Stimulated activated CD8-positive, alpha-beta memory T cell treated with anti-CD3 and anti-CD28 coated beads, Interleukin-4, amount 100 ng/mL, for 4 hours (primary cell): ENCODE data around the gene HES7.

Experiments
- DNase-seq, 2 donors: peaks; one replicate each; pipeline ENCODE4 v3.0.0-alpha.2; 2020; ENCODE audit warnings: low read depth in 2 of 2, low spot score in 1 of 2

HES7 gene

DNA sequence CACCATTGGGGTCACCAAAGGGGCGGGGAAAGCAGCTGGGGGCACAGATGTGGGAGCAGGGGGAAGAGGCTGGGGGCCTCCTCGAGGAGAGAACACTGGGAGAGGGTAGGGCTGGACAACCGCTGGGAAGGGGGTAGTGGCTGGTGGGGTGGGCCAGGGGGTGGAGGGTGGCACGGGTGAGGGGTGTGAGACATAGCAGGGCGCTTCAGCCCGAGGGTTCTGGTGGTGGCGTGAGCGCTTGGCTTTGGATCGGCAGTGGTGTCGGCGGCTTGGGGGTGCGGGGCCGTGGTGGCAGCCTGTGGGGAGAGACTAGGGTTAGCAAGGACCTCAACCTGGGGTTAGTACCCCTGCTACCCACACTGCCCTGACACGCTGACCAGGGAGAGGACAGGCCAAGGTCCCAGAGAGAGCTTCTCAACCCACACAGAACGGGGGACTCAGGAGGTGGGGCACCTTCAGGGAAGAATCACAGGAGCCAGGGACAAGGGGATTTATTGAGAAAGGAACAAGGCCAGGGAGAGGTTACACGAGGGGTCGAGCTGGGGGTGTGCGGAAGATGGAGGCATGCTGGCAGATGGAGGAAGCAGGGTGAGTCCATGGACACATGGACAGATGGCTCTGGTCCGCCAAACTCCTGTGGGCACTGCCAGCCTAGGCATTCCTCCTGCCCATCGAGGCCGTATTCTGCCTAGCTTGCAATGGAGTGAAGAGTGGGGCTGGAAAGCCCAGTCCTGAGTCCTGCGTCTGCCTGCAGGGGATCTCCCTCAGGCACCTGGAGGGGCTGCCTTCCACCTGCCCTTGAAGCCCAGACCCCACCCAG lies 19.9 kb upstream of the HES7 start:
- no peak for DNase-seq

DNA sequence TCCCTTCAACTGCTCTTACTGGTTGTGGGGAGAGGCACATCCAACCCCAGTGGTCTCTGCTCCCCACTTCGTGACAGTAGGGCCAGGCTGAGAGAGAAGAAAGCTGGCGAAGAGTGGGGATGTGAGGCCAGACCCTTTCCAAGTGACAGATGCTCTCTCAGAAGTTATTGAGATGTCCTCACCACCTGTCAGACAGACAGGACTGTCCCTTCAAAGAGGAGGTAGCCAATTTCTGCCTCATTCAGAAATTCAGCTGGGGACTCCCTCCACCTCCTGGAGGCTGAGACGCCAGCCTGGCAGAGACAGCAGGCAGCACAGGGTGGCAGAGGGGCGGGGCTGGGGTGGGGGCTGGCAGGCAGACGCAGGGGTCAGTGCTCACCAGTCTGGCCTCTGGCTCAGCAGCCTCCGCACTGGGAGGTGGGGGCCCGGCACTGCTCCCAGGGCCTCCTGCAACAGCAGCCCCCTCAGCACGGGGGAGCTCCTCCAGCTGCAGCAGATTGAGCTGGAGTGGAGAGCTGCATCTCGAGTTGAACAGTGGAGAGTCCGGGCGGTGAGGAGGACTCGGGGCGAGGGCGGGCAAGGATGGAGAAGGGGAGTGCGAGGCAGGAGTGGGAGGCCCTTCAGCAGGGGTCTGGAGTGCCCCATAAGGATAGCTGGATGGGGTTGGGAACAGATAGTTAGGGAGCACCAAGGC lies 19.1 kb upstream of the HES7 start:
- no peak for DNase-seq

DNA sequence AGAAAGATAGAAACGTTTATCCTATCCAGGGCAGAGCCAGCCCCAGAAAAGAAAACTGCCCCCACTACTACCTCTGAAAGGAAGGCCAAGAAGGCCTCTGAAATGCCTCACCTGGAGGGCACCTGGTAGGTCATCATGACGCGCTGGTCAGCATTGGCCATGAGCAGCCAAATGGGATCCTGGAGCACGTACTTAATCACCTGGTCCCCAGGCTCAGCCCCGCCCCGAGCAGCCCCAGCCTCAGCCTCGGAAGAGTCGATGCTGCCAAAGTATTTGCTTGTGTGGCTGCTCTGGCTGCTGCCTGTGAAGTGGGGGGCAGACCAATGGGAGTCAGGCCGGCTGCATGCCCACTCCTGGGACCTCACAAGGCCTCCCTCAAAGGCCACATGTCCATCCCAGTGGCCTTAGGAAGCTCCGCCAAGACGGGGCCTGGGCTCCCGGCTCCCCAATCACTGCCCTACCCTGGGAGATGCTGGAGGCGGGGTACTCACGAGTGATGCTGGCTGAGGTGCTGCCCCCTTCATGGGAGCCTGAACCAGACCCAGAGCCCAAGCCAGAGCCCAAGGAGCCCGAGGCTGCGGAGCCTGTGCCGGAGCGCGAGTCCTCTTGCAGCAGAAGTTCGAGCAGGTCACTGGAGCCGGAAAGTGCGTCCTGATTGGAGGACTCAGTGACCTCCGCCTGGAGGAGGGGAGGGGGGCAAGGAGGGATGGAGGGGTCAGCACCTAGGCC lies 18.4 kb upstream of the HES7 start:
- no peak for DNase-seq

DNA sequence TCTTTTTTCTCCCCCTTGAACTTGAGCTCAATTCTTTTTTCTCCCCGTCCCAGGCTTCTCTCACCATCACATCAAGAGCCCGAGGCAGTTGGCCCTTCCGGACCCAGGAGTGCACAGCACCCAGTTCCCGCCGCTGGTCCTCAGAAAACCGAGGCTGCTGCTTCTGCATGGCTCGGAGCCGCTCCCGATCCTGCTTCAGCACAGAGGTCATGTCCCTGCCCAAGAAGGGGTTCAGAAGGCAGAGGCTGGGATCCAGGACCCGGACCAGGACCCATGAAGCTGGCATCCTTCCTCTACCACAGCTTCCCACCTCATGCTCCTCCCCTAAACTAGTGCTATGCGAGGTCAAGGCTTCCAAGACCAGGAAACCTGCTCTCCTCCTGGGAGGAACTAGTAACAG lies 17.8 kb upstream of the HES7 start:
- no peak for DNase-seq

- DNase-seq: no peak
Measured at GRCh38 chr17:8141045-8141444, 17.1 kb upstream of the HES7 start.

- no peak for DNase-seq
Measured at GRCh38 chr17:8140065-8141029, 16.4 kb upstream of the HES7 start.

- DNase-seq: peak; percentile 89 to 91
Measured at GRCh38 chr17:8138672-8139371, 14.9 kb upstream of the HES7 start.

DNA sequence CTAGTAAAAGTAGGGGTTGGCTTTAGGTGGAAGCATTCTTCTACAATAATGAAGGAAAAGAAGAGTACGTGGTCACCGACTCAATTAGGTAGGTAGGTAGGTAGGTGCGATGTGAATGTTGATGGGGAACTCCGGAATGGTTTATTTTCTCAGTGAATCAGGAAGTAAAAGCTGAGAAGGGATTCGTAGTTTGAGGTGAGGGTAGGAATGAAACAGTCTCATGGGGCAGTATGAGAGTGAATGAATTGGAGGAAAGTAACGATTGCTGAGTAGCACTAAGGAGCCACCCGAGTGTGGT lies 14.4 kb upstream of the HES7 start:
- no peak for DNase-seq

DNA sequence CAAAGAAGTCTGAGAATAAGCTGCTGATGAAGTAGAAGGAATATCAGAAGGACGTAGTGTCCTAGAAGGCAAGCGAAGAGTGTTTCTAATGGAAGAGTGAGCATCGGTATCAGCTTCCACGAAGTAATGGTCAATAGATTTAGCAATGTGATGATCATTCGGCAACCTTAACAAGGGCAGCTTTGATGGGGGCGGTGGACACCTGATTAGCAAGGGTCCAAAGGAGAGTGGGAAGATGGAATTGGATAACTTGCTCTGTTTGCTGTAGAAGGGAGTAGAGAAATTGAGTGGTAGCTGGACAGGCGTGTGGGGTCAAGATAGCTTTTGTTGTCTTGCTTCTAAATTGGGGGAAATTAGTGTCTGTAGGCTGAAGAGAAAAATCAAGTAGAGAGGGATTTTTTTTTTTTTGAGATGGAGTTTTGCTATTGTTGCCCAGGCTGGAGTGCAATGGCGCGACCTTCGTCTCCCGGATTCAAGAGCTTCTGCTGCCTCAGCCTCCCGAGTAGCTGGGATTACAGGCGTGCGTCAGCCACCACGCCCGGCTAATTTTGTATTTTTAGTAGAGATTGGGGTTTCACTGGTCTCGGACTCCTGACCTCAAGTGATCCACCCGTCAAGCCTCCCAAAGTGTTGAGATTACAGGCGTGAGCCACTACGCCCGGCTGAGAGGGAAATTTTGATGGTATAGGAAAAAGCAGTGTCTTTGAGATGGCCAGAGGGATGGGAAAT lies 13.9 kb upstream of the HES7 start:
- no peak for DNase-seq

DNA sequence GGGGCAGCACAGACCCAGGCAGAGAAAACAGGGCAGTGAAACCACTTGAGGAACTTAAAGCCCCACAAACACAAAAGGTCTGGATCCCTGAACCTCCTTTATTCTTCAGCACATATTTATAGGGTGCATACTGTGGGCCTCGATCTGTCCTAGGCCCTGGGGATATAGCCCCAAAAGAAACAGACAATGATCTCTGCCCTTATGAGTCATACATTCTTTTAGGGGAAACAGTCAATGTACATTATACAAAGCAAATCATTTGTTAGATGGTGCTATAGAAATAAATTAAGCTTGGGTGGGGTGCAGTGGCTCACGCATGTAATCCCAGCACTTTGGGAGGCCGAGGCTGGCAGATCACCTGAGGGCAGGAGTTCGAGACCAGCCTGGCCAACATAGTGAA lies 10.0 kb upstream of the HES7 start:
- no peak for DNase-seq

DNA sequence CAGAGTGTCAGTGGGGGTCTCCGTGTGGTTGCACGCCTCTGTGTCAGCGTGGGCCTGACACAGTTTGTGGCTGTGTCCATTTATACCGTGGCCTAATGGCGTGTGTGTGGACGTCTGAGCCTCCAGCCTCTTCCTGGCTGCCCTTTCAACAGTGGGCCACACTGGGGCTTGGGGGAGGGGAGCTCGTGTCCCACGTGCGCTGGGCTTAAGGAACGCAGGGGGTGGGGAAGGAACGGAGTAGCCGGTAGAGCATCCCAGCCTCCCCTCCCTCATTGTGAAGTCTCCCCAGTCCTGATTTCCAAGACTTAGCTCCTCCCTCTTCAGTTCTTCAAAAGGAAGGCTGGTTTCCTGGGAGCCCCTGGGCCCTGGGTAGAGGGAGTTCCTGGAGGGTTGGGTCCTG lies 9.5 kb upstream of the HES7 start:
- no peak for DNase-seq

DNA sequence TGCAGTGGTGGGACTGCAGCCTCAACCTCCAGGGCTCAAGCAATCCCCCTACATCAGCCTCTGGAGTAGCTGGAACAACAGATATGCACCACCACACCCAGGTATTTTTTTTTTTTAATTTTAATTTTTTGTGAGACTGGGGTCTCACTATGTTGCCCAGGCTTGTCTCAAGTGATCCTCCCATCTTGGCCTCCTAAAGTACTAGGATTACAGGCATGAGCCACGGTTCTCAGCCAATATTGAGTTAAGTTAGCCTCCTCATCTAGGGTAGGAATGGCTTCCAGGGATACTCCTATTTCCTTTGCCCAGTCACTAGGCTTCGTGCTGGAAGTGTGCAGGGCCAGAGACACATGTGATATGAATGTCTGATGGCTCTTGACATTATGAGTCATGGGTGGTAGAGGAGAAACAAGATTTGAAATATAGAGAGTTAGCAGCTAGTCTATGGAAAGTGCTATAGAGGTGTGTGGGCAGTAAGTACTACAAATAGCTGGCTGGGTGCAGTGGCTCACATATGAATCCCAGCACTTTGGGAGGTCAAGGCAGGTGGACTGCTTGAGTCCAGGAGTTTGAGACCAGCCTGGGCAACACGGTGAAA lies 8.0 kb upstream of the HES7 start:
- DNase-seq: no peak

DNA sequence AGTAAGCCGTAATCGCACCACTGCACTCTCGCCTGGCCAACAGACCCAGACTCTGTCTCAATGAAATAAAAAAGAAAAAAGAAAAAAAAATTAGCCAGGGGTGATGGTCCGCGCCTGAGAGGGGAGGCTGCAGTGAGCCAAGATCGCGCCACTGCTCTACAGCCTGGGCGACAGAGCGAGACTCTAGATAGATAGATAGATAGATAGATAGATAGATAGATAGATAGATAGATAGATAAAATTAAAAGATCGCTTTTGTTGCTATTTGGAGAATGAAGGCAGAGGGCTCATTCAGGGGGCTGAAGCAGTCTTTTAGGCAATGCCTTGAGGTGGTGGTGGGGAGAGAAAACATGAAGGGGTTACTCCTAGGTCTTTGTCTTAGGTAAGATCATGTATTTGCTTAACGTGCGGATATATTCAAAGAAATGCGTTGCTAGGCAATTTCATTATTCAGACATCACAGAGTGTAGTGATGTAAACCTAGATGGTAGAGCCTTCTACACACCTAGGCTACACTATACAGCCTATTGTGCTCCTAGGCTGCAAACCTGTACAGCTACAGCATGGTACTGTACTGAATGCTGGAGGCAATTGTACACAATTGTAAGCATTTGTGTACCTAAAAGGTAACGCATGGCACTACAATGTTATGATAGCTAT lies 4.3 kb upstream of the HES7 start:
- DNase-seq: no peak

GRCh38 chr17:8126491-8127066 lies 2.7 kb upstream of the HES7 start:
- DNase-seq: no peak

DNA sequence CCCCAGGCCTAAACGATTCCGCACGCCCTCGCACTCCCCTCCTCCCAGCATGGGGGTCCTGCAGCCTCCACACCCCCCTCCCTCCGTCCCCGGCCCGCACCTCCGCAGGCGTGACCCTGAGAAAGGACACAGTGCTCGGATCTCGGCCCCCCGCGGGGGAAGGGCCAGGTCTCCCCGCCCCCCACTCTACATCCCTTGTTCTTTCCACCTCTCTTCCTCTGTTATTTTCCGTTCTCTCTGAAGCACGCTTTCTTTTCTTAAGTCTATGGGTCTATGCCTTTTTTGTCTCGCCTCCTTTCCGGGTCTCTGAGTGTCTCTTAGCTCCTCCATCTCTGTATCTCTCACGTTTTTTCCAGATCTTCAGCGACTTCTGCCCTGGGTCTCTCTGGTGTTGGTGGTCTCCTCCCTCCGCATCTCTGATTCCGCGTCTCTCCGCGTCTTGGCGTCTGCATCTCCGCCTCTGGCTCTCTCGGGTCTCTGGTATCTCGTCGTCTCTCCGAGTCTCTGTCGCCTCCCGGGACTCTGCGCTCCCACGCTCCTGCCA lies 2.1 kb upstream of the HES7 start:
- DNase-seq: no peak

GRCh38 chr17:8125154-8125946 lies 1.4 kb upstream of the HES7 start:
- peak; percentile 68 to 96 for DNase-seq

GRCh38 chr17:8124350-8125153 lies 646 bp upstream of the HES7 start:
- no peak for DNase-seq
